OCI-LY7 (cell line): Measurements from ENCODE around the gene CAMK2B. TPM values are rescaled to one million over a fixed set of nuclear protein-coding genes. Genes with fewer than 3 reads are reported as not detected.

Experiments used
- BruUV-seq: library from RNA; stranded (reverse); fragments of 400-500 nt; replicated peaks from 2 replicates; lab custom pipeline; 2021; lab: Mats Ljungman, UMichigan
- CTCF ChIA-PET: fragments of 300-600 bp; sonication (Branson Sonifier 250); formaldehyde crosslinking; loops from one replicate; lab custom pipeline; 2022; ENCODE audit warnings: antibody characterized with exemption; ENCODE audit not compliant: unreplicated experiment; lab: Charles Lee
- POLR2A ChIA-PET: fragments of 300-600 bp; sonication (Branson Sonifier 250); formaldehyde crosslinking; loops from one replicate; lab custom pipeline; 2022; ENCODE audit warnings: antibody characterized with exemption; lab: Charles Lee
- DNase-seq: peaks from one replicate; pipeline ENCODE4 v3.0.0-alpha.2; 2015; ENCODE audit warnings: low spot score
- H2AFZ ChIP-seq: fragments of 200-600 bp; sonication (generic), shearing (Covaris generic); 2 replicates; pipeline ENCODE4 v1.6.1; 2014; ENCODE audit warnings: mild to moderate bottlenecking, antibody characterized with exemption, low read length, moderate library complexity
- H3K27ac ChIP-seq: fragments of 200-600 bp; sonication (generic); 2 replicates; pipeline ENCODE4 v1.5.1; 2014; ENCODE audit warnings: mixed run types, low read depth, mild to moderate bottlenecking, moderate library complexity, low read length, inconsistent platforms; ENCODE audit not compliant: poor library complexity, severe bottlenecking
- H3K36me3 ChIP-seq: fragments of 200-600 bp; sonication (generic); 2 replicates; pipeline ENCODE4 v1.6.1; 2014; ENCODE audit warnings: mild to moderate bottlenecking, antibody characterized with exemption, low read length, moderate library complexity, mixed read lengths; ENCODE audit not compliant: insufficient read depth
- H3K4me1 ChIP-seq: fragments of 200-600 bp; sonication (generic); 2 replicates; pipeline ENCODE4 v1.5.1; 2014; ENCODE audit warnings: mild to moderate bottlenecking, low read length; ENCODE audit not compliant: insufficient read depth, poor library complexity, severe bottlenecking
- H3K4me2 ChIP-seq: fragments of 200-600 bp; sonication (generic); 2 replicates; pipeline ENCODE4 v1.6.1; 2014; ENCODE audit warnings: mild to moderate bottlenecking, low read length
- H3K4me3 ChIP-seq: fragments of 200-600 bp; sonication (generic); 2 replicates; pipeline ENCODE4 v1.5.1; 2014; ENCODE audit warnings: mild to moderate bottlenecking, low read depth, low read length; ENCODE audit not compliant: poor library complexity, severe bottlenecking
- H3K79me2 ChIP-seq: fragments of 200-600 bp; sonication (generic); 2 replicates; pipeline ENCODE4 v1.6.1; 2016; ENCODE audit warnings: low read depth, mild to moderate bottlenecking, low read length, moderate library complexity, mixed read lengths; ENCODE audit not compliant: insufficient read depth
- H3K9me2 ChIP-seq: fragments of 200-600 bp; sonication (generic); 2 replicates; pipeline ENCODE4 v1.6.1; 2016; ENCODE audit warnings: mild to moderate bottlenecking, low read length, mixed read lengths; ENCODE audit not compliant: insufficient read depth
- H3K9me3 ChIP-seq: fragments of 200-600 bp; sonication (generic); 2 replicates; pipeline ENCODE4 v1.6.1; 2014; ENCODE audit warnings: mild to moderate bottlenecking, mixed run types, low read length, mixed read lengths
- H4K20me1 ChIP-seq: fragments of 200-600 bp; sonication (generic); 2 replicates; pipeline ENCODE4 v1.6.1; 2014; ENCODE audit warnings: mild to moderate bottlenecking, antibody characterized with exemption, low read length, moderate library complexity, mixed read lengths; ENCODE audit not compliant: insufficient read depth
- CTCF ChIP-seq: fragments of 200-600 bp; sonication (generic); conservative IDR thresholded peaks from 2 replicates; pipeline ENCODE4 v1.5.1; 2014; ENCODE audit warnings: mild to moderate bottlenecking, antibody characterized with exemption, low read length, moderate library complexity, mixed read lengths
- EZH2phosphoT487 ChIP-seq: fragments of 200-600 bp; sonication (generic); IDR thresholded peaks from 2 replicates; pipeline ENCODE4 v1.6.1; 2018; ENCODE audit warnings: low read depth, borderline replicate concordance, mild to moderate bottlenecking, mixed run types, antibody characterized with exemption, low read length, moderate library complexity, mixed read lengths
- intact Hi-C: fragments of 100-400 bp; cut with micrococcal nuclease; formaldehyde crosslinking; loops from one replicate; pipeline ENCODE4 v1.10.0; 2022; ENCODE audit not compliant: unreplicated experiment
- total RNA-seq, 2 experiments: library from RNA; depleted of rRNA in 1 of 2; stranded (reverse); fragments of >200 nt in 1 of 2; shearing (Covaris generic) in 1 of 2; gene quantifications; 2 replicates each; pipeline ENCODE4 v1.2.3, GENCODE V29; 2014 to 2022

The CAMK2B gene
- total RNA-seq, 2 experiments from 2014 or later = 0.66 to 1.1 TPM

- intact Hi-C loops = no loop called here
- CTCF ChIA-PET = no interaction called here
Measured at GRCh38 chr7:44289341-44290251, 35.8 kb downstream of the CAMK2B start.

DNA sequence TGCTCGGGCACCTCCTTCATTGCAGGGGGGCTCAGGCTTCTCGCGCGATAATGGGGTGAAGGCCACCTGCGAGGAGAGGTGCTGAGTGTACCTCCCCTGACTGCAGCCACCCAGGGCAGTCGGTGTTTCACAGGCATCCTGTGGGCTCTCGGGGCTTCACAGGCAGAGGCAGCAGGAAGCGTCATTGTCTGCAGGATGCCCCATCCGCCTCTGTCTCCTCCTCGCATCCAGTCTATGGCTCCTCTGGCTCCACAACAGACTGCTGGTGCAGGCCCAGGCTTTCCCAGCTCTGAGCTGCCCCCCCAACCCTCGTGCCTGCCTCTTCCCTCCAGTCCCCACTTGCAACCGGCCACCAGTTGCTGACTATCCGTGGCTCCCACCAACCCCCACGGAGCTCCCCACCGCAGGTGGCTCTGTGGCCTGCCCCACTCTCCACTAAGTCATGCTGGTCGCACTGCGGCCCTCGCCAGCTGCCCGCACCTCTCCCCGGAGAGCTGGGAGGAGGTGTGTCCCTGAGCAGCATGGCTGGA is 36.5 kb downstream of the CAMK2B start:
- no peaks in the 10 kb centered on the region for H3K79me2 ChIP-seq
- intact Hi-C loops = no loop called here
- no peak overlapping the region for H3K27ac ChIP-seq
- no peaks in the 10 kb centered on the region for H3K9me3 ChIP-seq
- no TSS peak for BruUV-seq
- no peaks in the 10 kb centered on the region for H4K20me1 ChIP-seq
- no peaks in the 10 kb centered on the region for H3K4me1 ChIP-seq
- ChIA-PET POLR2A (no interaction called here), CTCF (no interaction called here)
- H3K4me2 ChIP-seq = no peak overlapping the region
- H3K4me3 ChIP-seq = no peak overlapping the region
- no peak for TF ChIP-seq CTCF
- TF ChIP-seq EZH2phosphoT487 = no peak
- DNase-seq = no peak
- no peak overlapping the region for H2AFZ ChIP-seq
- no peaks in the 10 kb centered on the region for H3K9me2 ChIP-seq
- H3K36me3 ChIP-seq = no peaks in the 10 kb centered on the region

More at GRCh38 chr7:44289341-44290251, 35.8 kb downstream of the CAMK2B start:
- no peak overlapping the region for H2AFZ ChIP-seq
- H4K20me1 ChIP-seq = no peaks in the 10 kb centered on the region
- no peaks in the 10 kb centered on the region for H3K9me3 ChIP-seq
- no peak for DNase-seq
- POLR2A ChIA-PET = no interaction called here
- no peak overlapping the region for H3K4me2 ChIP-seq
- no peak overlapping the region for H3K4me3 ChIP-seq
- H3K27ac ChIP-seq = no peak overlapping the region
- BruUV-seq = no TSS peak
- H3K4me1 ChIP-seq = no peaks in the 10 kb centered on the region
- no peaks in the 10 kb centered on the region for H3K36me3 ChIP-seq
- H3K79me2 ChIP-seq = no peaks in the 10 kb centered on the region
- TF ChIP-seq CTCF = no peak
- TF ChIP-seq EZH2phosphoT487 = no peak
- H3K9me2 ChIP-seq = no peaks in the 10 kb centered on the region

GRCh38 chr7:44288381-44288685 is 37.1 kb downstream of the CAMK2B start:
- DNase-seq = no peak
- no TSS peak for BruUV-seq
- CTCF ChIA-PET = no interaction called here

More at GRCh38 chr7:44288381-44288685, 37.1 kb downstream of the CAMK2B start:
- no peaks in the 10 kb centered on the region for H3K9me2 ChIP-seq
- H2AFZ ChIP-seq = no peak overlapping the region
- no peaks in the 10 kb centered on the region for H4K20me1 ChIP-seq
- no peaks in the 10 kb centered on the region for H3K9me3 ChIP-seq
- H3K4me3 ChIP-seq = no peak overlapping the region
- no peak overlapping the region for H3K4me2 ChIP-seq
- H3K27ac ChIP-seq = no peak overlapping the region
- POLR2A ChIA-PET = no interaction called here
- no peaks in the 10 kb centered on the region for H3K4me1 ChIP-seq
- H3K36me3 ChIP-seq = no peaks in the 10 kb centered on the region
- no peaks in the 10 kb centered on the region for H3K79me2 ChIP-seq
- intact Hi-C loops = no loop called here
- TF ChIP-seq CTCF = no peak
- no peak for TF ChIP-seq EZH2phosphoT487
